Hepatocyte (in vitro differentiated cells): ENCODE data around the gene LCLAT1.

ENCODE experiments used
- CTCF ChIP-seq: fragments of 200-600 bp; sonication (generic); IDR thresholded peaks from 2 replicates; pipeline ENCODE4 v1.5.1; 2016; ENCODE audit warnings: antibody characterized with exemption, mild to moderate bottlenecking; ENCODE audit not compliant: poor library complexity
- EZH2 ChIP-seq: fragments of 200-600 bp; sonication (generic); IDR thresholded peaks from 2 replicates; pipeline ENCODE4 v1.6.1; 2016; ENCODE audit warnings: antibody characterized with exemption, mild to moderate bottlenecking, borderline replicate concordance

GRCh38 chr2:30505500-30506180 lies 58.6 kb downstream of the LCLAT1 start:
- TF ChIP-seq CTCF: no peak
- no peak for TF ChIP-seq EZH2
